NCI-H2196 treated with DMSO at 0.1 percent for 48 hours (cell line): ENCODE results near the gene NAALADL2.
"Not testable (repeated sequence)": the region's sequence is repeated elsewhere in the genome, so short reads cannot be mapped to it uniquely, and the experiment has no call there.

Experiments used
- DNase-seq: peaks from one replicate; lab custom pipeline; 2025; ENCODE audit not compliant: unreplicated experiment; lab: John Stamatoyannopoulos, UW

Gene NAALADL2

GRCh38 chr3:175807175-175807574 is 948.0 kb downstream of the NAALADL2 start:
- no peak for DNase-seq

- DNase-seq, result no peak
Observed at GRCh38 chr3:175818811-175819464, 959.8 kb downstream of the NAALADL2 start.

GRCh38 chr3:175822766-175823491 is 963.8 kb downstream of the NAALADL2 start:
- not testable (repeated sequence) for DNase-seq

- not testable (repeated sequence) for DNase-seq
Observed at GRCh38 chr3:175825016-175825580, 966.0 kb downstream of the NAALADL2 start.

GRCh38 chr3:175826759-175827158 is 967.6 kb downstream of the NAALADL2 start:
- no peak for DNase-seq

- not testable (repeated sequence) for DNase-seq
Observed at GRCh38 chr3:175829809-175830208, 970.7 kb downstream of the NAALADL2 start.

GRCh38 chr3:175835763-175836162 is 976.6 kb downstream of the NAALADL2 start:
- DNase-seq, result not testable (repeated sequence)

- no peak for DNase-seq
Observed at GRCh38 chr3:175836617-175837016, 977.5 kb downstream of the NAALADL2 start.

- no peak for DNase-seq
Observed at GRCh38 chr3:175837962-175838361, 978.8 kb downstream of the NAALADL2 start.

GRCh38 chr3:175839366-175840005 is 980.4 kb downstream of the NAALADL2 start:
- DNase-seq, result no peak

GRCh38 chr3:175851541-175851940 is 992.4 kb downstream of the NAALADL2 start:
- no peak for DNase-seq

- no peak for DNase-seq
Observed at GRCh38 chr3:175852560-175852959, 993.4 kb downstream of the NAALADL2 start.

GRCh38 chr3:175857666-175858270 is 998.6 kb downstream of the NAALADL2 start:
- no peak for DNase-seq
